ENCODE data around the gene GPC3.

GPC3 gene

DNA sequence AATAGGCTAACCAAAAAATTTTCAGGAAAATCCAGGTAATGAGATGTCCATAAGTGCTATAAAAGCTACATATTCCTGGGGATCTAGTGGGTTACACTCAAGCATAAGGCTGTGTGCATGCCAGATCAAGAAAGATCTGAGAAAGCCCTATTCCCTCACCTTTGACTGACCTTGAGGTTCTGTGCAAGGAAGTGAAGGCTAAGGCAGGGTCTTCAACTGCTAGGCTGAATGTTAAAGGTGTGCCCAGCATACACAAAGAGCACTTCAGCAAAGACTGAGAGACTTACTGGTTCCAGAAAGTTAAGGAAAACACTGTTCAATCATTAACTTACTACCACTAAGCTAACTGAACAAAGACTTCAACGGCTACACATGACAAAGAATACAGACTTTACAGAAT lies 269.7 kb downstream of the GPC3 start:
- no peak overlapping the region for H3K4me3 ChIP-seq (ENCODE audit: low read depth, low read length)

DNA sequence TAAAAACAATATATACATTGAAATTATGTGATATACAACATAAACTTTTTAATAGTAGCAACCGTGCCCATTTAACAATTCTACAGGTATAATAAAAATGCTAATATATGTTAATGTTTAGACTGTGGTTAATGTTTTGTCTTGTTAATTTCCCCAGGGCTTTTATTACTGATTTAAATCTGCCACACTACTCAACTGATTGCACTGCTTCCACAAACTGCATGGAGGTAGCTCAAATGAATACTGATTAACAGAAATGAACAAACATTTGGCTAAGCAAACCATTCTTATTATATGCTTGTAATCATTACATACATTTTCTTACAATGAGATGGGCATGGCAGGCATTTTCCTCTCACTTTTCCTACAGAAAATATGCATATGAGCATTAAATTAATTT lies 275.9 kb downstream of the GPC3 start:
- H3K4me3 ChIP-seq (ENCODE audit: low read depth, low read length), result no peak overlapping the region

DNA sequence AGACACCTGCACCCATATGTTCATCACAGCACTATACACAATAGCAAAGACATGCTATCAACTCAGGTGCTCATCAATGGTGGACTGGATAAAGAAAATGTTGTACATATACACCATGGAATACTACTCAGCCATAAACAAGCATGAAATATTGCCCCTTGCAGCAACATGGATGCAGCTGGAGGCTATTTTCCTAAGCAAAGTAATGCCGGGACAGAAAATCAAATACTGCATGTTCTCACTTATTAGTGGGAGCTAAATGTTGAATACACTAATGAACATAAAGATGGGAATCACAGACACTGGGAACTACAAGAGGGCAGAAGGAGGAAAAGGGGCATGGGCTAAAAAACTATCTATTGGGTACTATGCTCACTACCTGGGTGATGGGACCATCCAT lies 278.5 kb downstream of the GPC3 start:
- H3K4me3 ChIP-seq (ENCODE audit: low read depth, low read length), result no peak overlapping the region

DNA sequence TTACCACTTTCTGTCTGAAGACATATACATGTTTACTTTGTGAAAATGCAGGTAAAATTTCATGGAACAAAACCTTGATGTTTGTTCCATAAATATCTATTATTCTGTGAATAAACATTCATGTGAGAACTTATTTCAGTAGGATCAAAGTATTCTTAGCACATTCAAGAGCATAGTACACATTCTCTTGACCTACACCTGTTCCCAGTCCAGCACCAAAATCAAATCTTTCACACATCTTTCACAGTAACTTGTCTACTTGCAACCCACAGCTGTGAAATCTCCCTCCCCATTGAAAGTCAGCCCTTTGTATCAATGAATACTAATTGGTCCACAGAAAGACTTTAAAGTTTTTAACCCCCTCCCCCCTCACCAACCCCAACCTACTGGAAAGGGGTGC lies 283.2 kb downstream of the GPC3 start:
- no peak overlapping the region for H3K4me3 ChIP-seq (ENCODE audit: low read depth, low read length)

DNA sequence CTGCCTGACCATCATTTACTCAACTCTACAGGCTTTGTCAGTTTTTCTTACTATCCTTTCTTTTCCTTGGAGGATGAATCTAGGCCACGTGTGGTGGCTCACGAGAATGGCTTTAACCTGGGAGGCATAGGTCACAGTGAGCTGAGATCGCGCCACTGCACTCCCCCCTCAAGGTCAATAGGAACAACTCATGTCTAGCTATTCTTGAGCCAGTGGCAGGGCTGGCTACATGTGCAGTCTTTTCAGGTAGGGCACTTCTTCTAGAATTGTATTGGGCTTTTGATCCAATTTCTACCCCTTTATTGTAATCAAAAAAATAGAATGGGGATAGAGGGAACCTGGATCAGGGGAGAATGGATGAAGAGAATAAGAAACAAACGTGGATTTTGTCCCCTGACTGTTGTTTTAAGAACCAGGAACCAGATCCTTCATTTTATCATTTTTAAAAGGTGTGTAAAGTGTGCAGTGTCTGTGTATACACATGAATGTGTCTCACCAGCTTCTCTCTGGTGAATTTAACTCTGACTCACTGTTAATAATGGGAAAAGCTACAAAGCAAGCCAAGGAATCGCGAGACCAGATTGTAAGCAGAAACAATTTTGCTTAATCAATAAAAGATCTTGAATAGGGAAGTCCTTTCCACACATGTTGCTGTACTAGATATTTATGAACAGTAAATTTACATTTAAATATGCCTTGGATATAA lies 286.2 kb downstream of the GPC3 start:
- H3K4me3 ChIP-seq (ENCODE audit: low read depth, low read length), result no peak overlapping the region

DNA sequence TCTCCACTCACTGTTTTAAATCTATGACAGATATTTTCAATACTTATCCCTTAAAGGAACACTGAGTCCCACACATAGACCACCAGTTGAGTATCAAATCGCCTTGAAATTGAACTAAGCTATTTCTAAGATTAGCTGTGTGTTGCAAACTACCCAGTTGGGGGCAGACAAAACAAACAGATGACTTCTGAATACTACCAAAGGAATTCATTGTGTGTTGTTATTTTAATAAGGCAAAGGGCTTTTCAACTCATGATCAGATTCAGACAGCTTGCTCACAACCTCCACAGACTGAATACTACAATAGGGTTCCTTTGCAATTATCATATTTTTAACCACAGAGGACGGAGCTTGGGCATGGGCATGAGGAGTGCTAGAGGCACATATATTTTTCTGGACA lies 287.1 kb downstream of the GPC3 start:
- no peak overlapping the region for H3K4me3 ChIP-seq (ENCODE audit: low read depth, low read length)

DNA sequence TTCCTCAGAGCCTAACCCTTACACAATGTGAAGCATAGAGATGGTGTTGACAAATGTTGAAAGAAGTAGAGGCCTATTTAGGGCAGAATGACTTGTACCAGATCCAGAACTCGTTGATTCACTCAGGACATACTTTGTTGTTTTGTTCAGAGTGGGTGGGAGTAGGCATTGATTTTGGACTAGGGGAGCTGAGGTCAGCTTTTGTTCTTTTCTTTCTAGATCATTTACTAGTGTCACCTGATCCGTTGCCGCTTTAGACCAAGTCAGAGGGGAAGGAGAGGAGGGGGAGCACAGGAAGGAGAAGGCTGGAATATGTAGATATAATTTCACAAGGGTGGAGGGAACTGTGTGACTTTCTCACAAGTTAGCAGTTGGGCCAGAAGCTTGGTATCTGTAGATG lies 287.7 kb downstream of the GPC3 start:
- no peak overlapping the region for H3K4me3 ChIP-seq (ENCODE audit: low read depth, low read length)

DNA sequence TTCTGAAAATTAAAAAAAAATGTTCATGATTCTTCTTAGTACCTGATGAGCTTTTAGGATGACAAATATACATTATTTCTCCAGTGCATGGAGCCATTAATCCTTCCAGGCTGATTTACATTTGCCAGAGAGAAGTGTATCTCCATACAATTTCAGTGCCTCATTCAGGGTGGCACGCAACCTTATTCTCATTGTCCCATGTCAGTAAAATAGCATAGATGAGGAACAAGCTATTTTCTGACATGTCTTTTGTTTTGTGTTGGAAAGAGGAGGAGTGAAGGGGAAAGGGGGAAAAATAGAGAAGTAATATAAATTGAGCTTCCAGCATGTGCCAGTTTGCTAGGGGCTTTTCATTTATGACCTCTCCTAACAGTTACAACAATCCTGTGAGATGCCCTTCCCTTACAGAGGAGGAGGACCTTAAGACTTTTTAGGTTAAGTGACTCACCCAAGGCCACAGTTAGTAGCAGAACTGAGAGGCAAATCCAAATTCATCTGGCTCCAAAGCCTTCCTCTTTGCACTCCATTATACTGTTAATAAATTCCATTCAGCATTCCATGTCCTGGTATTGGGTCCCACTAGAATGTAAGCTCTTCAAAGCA lies 295.3 kb downstream of the GPC3 start:
- H3K4me3 ChIP-seq (ENCODE audit: low read depth, low read length), result no peak overlapping the region

DNA sequence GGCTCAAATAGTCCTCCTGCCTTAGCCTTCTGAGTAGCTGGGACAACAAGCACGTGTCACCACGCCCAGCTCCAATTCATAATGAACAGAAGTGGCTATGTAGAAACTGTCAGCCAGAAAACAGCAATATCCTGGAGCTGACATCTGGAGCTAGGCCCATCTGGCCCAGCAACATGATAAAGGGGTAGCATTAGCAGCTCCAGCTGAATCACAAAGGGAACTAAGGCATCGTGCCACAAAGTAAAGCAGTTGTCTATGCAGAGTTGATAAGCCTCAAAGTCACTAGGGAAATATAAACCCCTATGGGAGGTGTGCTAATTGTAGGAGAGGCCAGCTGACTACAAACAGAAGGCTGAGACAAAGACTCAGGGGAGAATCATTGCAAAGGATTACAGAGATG lies 299.6 kb downstream of the GPC3 start:
- H3K4me3 ChIP-seq (ENCODE audit: low read depth, low read length), result no peak overlapping the region

DNA sequence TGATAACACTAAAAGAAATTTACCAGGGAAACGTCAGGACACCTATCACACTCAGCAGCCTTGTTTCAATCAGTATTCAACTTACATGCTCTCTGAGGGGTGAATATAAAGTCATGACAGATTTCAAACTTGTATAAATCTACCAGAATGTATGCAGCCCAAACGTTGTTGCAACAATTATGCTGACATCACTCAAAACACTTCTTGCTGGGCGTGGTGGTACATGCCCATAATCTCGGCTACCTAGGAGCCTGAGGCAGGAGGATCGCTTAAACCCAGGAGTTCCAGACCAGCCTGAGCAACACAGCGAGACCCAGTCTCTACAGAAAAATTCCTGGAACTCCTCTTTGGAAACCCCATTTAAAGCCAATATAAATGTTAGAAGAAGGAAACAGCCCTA lies 303.5 kb downstream of the GPC3 start:
- H3K4me3 ChIP-seq (ENCODE audit: low read depth, low read length), result no peak overlapping the region

DNA sequence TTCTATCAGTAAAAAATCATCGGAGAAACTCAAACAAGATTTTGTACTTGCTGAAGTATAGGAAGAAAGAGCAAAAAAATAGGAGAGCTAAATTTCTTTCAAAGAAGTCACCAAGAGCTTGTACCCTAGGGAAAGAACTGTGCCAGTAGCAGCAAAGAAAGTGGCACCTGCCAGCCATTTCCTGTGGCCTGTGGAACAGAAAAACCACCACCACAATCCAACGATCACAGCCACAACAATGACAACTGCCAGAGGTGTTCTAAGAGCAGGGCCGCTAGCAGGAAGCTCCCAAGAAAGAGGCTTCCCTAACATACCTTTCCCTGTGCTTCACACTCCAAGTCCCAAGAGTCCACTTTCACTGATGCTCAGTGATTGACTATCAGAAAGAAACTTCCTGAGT lies 304.0 kb downstream of the GPC3 start:
- H3K4me3 ChIP-seq (ENCODE audit: low read depth, low read length), result no peak overlapping the region

DNA sequence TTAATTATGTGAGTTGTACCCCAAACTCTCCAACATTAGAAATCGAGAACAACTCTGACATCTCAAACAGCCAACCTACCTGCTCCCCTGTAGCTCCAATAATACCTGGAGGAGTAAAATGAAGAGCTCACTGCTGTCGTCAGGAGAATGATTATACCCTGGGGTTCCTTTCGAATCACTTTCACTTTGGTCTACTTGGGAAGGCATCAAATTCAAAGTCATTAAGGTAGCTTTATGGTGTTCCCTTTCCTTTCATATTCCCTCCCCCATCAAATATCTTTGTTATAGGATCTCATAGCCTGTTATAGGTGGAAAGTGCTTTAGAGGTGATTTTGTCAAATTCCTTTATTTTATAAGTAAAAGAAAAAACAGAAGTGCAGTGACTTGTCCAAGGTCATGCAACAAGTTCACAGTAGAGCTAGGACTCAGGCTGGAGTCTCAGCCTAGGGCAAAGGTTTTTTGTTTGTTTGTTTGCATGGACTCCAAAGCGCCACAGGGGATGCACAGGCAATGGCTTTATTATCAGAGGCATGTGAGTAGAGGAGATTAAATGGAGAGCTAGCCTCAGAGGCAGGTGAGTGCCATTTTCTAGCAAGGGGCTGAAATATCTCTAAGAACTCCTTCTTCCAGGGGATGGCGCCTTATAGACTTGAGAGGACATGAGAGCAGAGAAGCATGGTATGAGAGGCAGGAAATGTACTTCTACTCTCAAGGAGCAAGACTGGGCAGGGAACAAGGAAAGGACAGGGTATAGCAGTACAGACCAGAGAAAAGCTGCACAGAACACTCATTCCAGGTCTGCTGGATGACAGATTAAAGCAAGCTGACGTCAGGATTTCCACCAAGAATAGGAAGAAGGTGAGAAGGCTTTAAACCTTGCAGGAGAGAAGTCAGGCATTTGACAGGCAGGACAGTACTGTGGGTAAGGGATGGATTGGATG lies 308.0 kb downstream of the GPC3 start:
- no peak overlapping the region for H3K4me3 ChIP-seq (ENCODE audit: low read depth, low read length)

DNA sequence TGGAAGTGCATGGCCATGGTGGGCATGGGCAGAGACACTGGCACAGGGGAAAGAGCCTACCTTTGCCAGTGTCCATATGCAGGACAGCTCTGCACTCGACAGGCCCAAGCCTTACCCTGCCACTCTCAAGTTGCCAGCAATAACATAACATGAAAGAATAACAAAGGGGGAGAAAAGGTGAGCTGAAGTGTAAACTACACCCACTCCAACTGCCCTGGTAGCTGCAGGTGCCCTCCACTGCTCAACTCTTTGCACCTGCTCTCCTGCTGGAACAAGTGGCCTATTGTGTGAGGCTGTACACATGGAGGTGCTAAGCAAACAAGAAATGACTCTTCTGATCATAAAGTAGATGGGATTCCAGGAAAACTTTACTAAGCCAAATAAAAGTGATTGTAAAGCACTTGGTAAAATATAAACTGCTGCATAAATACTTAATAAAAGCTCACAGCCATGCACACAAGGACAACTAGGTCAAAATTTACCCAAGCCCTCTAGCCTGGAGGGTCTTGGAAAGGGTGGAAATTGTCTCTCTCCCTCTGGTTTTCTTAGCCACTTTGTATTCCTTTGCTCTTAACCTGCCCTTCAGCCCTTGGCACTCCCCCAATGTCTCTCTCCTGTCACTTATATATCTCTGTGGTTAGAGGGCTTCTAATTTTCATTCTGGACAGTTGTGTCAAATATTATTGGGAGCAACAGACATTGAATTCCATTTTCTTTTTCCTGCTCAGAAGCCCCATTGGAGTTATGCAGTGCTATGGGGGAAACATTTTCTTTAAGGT lies 308.9 kb downstream of the GPC3 start:
- no peak overlapping the region for H3K4me3 ChIP-seq (ENCODE audit: low read depth, low read length)

DNA sequence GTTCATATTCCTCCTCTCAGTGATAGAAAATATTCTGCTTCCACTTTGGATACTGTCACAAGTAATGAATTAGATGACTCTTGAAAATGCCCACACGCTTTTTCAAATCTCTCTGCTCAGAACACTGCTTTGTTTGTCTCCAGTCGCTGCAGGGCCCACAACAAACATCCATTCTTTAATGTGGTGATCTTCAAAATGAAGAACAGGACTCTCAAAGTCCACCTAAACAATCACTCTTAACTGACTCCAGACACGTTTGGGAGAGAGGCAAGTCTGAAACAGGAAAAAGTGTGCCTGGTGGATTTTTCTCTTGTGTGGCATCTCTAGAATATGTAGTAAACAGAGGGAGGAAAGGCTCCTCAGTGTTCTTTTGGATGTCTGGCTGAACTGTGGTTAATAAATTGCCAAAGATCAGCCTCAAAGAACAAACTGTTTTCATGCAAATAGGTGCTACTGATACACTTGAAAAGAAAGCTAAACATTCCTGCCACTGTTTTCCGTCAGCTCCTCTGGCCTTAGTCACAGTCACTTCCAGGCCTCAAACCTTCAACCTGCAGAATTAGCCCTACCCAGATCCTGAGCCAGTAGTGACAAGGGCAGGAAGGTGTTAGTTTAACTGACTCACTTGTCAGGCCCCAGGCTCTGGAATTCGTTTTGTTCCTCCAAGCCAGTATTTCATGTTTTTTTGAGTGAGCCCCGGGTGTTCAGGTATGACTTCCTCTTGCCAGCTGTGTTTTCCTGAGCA lies 310.5 kb downstream of the GPC3 start:
- H3K4me3 ChIP-seq (ENCODE audit: low read depth, low read length), result no peak overlapping the region

DNA sequence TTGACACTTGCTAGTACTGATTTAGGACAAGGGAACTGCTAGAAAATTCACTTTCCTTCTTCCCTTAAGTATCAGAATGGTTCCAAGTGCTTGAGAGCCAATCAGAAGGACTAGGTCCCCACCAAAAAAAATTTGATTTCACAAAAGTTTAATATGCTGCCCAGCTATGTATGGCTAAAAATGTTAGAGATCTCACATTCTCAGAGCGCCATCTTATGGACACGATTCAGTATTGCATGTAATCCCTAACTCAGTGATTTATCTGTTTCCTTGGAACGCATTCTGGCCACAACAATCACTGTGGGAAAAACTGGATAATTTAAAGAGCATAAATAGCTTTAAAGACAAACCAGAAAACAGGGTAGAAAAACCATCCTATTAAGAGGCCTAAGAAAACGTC lies 315.0 kb downstream of the GPC3 start:
- H3K4me3 ChIP-seq (ENCODE audit: low read depth, low read length), result no peak overlapping the region

DNA sequence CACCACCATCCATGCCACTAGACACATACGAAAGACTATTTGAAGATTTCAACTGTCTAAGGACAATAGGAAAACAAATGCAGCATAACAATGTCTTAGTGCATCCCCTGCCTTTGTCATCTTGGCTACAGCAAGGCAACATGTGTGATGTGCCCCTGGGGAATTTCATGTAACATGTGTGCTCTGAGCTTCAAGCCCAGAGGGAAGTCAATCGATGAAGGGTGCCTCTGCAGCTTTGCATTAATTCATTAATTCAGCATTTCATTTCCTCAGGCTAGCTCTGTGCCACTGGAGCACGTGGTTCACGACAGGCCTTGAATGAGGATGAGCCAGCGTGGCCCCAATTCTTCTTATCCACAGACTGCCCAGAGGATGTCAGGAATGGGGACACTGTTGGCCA lies 316.2 kb downstream of the GPC3 start:
- no peak overlapping the region for H3K4me3 ChIP-seq (ENCODE audit: low read depth, low read length)

DNA sequence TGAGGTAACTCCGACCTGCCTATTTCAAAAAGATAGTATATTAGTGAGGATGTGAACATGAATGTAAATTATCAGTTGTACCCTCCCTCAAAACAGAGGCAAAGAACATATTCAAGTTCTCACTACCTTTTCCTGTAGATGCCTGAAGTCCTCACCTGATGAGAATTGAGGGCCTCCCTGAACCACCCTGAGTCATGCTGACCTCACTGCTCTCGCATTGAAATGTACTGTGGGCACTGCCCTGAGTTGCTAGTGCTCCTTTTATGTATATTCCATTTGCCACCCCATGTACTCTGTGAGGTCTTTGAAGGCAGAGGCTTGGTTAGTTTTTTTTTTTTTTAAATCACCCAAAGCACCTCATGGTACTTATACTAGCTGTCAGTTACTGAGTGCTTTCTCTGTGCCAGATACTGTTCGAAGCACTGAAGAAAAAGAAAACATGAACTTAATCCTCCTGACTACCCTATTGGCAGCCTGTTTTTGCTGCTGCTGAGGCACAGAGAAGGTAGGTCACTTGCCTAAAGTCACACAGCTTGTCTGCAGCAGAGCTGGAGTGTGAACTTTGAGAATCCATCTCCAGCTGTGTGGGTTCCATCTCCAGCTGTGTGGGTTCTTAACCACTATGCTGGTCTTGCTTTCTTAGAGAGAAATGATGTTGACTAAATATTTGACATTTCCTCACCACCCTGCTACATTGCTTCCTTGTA lies 317.0 kb downstream of the GPC3 start:
- H3K4me3 ChIP-seq (ENCODE audit: low read depth, low read length), result no peak overlapping the region

DNA sequence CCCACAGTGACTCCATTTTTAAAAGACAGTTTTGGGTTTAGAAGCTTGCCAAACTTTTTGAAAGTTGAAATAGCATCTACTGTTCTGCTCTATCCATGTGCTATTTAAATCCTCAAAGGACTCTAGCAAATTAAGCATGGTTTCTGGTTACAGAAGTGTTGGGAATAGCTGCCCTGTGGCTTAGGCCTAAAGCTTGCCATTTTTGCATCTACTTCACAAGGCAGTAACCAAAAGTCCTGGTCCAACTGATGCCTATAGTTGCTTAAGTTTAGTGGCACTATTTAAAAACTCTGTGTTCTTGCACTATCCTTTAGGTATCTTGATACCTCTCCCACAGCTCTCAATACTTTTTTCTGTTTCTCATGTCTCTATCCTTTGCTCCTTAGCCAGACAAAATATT lies 319.1 kb downstream of the GPC3 start:
- H3K4me3 ChIP-seq (ENCODE audit: low read depth, low read length), result no peak overlapping the region

DNA sequence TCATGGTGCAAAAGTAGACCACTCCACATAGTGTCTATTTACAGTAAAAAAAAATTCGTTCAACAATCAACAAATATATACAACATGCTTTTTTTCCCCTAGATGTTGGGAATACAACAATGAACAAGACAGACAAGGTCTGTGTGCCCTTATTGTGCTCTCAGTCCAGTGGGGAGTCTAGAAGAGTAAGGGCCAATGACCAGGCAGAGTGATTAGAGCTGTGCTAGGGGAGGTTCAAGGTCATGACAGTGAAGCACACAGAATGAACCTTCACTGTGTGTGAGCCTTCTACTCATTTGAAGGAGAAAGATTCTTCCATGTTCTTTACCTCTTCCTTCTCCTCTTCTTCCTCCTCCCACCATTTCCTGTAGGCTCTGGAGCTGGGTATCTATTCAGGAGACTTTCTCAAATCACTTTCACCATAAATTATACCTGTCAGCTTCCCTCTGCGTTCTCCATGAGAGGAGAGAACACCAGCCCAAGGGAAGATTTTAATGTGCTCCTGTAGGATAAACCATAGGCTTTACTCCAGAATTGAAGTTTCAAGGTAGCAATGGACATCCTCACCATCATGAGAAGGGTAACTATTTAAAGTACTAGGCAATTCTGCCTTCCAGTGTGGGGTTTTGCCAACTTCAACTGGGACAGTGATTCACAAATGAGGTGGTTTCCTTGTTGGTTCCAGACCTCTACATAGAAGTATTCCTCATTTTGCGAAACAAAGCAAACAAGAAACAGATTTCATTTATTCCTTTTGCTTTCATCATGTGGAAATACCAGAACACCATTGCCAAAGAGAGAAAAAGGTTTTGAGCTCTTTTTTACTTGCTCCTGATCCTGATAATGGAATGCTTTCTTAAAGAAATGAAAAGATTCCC lies 323.2 kb downstream of the GPC3 start:
- H3K4me3 ChIP-seq (ENCODE audit: low read depth, low read length), result no peak overlapping the region
